ENCODE results near the gene AGO4.

- TF ChIP-seq EZH2 (IDR thresholded peaks at IDR 0.05; ENCODE audit: borderline replicate concordance, low read length): no peak
- TF ChIP-seq CTCF (IDR thresholded peaks at IDR 0.05; ENCODE audit: low read length): no peak
Observed at GRCh38 chr1:35797380-35797779, 10.4 kb upstream of the AGO4 start.
